CD1c-positive myeloid dendritic cell (primary cell): ENCODE results near the gene LRSAM1.

Experiments
- DNase-seq: peaks from one replicate; pipeline ENCODE4 v3.0.0-alpha.2; 2016; ENCODE audit errors: extremely low spot score

Gene LRSAM1

DNA sequence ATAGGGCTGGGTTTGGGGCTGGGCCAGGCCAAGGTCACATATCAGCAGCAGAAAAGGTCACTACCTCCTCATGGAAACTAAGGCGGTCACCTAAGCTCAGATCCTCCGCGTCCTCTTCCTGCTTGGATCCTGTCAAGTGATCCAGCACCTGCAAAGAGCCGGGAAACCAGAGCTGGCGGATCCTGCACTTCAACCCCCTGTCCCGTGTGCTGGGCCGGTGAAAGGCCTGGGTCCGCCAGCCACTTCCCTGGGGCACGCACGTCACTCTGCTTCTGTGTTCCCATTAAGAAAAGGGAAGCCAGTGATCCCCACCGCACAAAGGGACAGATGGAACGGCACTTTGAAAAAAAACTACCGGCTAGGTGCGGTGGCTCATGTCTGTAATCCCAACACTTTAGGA lies 99.4 kb downstream of the LRSAM1 start:
- peak; percentile 66 for DNase-seq
